ENCODE data around the gene SLC16A12. TPM values are rescaled to one million over a fixed set of nuclear protein-coding genes. Genes with fewer than 3 reads are reported as not detected.

The SLC16A12 gene
- total RNA-seq, result 2.6 to 5.2 TPM (median 2.8 TPM) in 3 replicates
- long read RNA-seq, full-length matches to known transcripts, result 1 of 3 reads
- long read RNA-seq, partial matches to known transcripts, result 1 of 3 reads
- long read RNA-seq, other reads (novel, unspliced or antisense), result 1 of 3 reads

- Mint-ChIP-seq H3K36me3 (ENCODE audit: low read depth) (no peaks in the 10 kb centered on the region), H3K4me3 (ENCODE audit: unreplicated experiment) (peak within 1 kb of the TSS; percentile 72), H3K27me3 (ENCODE audit: low read depth) (no peaks in the 10 kb centered on the region), H3K4me1 (ENCODE audit: low read depth) (peaks cover 15% of the 10 kb centered on the region), H3K9me3 (ENCODE audit: low read depth) (no peaks in the 10 kb centered on the region), H3K27ac (ENCODE audit: unreplicated experiment) (no peak within 1 kb of the TSS)
- no peak for DNase-seq (ENCODE audit: low spot score)
- peak; percentile 57 for TF ChIP-seq CTCF (IDR thresholded peaks at IDR 0.05)
These were observed at the start of gene SLC16A12 for GRCh38 chr10:89535171-89536012. Gene SLC16A12, minus strand, starts transcription at chr10:89535594. Its CDS starts 73,016 bp downstream, at chr10:89462578.

GRCh38 chr10:89582022-89582421 is 46.6 kb upstream of the SLC16A12 start:
- no peak for TF ChIP-seq CTCF (IDR thresholded peaks at IDR 0.05)
- no peak overlapping the region for H3K27ac Mint-ChIP-seq (ENCODE audit: unreplicated experiment)
- peaks cover 6% of the 10 kb centered on the region for H3K9me3 Mint-ChIP-seq (ENCODE audit: low read depth)
- no peak for DNase-seq (ENCODE audit: low spot score)
- H3K27me3 Mint-ChIP-seq (ENCODE audit: low read depth), result no peaks in the 10 kb centered on the region
- H3K36me3 Mint-ChIP-seq (ENCODE audit: low read depth), result peaks cover 5% of the 10 kb centered on the region
- H3K4me1 Mint-ChIP-seq (ENCODE audit: low read depth), result peaks cover 17% of the 10 kb centered on the region
- no peak overlapping the region for H3K4me3 Mint-ChIP-seq (ENCODE audit: unreplicated experiment)

GRCh38 chr10:89580243-89580642 is 44.8 kb upstream of the SLC16A12 start:
- peaks cover 7% of the 10 kb centered on the region for H3K36me3 Mint-ChIP-seq (ENCODE audit: low read depth)
- no peak overlapping the region for H3K27ac Mint-ChIP-seq (ENCODE audit: unreplicated experiment)
- peaks cover 15% of the 10 kb centered on the region for H3K9me3 Mint-ChIP-seq (ENCODE audit: low read depth)
- no peak for DNase-seq (ENCODE audit: low spot score)
- H3K4me3 Mint-ChIP-seq (ENCODE audit: unreplicated experiment), result no peak overlapping the region
- no peaks in the 10 kb centered on the region for H3K27me3 Mint-ChIP-seq (ENCODE audit: low read depth)
- peaks cover 25% of the 10 kb centered on the region for H3K4me1 Mint-ChIP-seq (ENCODE audit: low read depth)
- TF ChIP-seq CTCF (IDR thresholded peaks at IDR 0.05), result no peak

GRCh38 chr10:89576696-89577095 is 41.3 kb upstream of the SLC16A12 start:
- no peak for TF ChIP-seq CTCF (IDR thresholded peaks at IDR 0.05)
- no peak overlapping the region for H3K27ac Mint-ChIP-seq (ENCODE audit: unreplicated experiment)
- H3K4me3 Mint-ChIP-seq (ENCODE audit: unreplicated experiment), result no peak overlapping the region

GRCh38 chr10:89576022-89576421 is 40.6 kb upstream of the SLC16A12 start:
- H3K9me3 Mint-ChIP-seq (ENCODE audit: low read depth), result peaks cover 15% of the 10 kb centered on the region
- H3K36me3 Mint-ChIP-seq (ENCODE audit: low read depth), result peaks cover 2% of the 10 kb centered on the region
- peaks cover 36% of the 10 kb centered on the region for H3K4me1 Mint-ChIP-seq (ENCODE audit: low read depth)
- H3K27ac Mint-ChIP-seq (ENCODE audit: unreplicated experiment), result no peak overlapping the region
- TF ChIP-seq CTCF (IDR thresholded peaks at IDR 0.05), result no peak
- no peak for DNase-seq (ENCODE audit: low spot score)
- H3K4me3 Mint-ChIP-seq (ENCODE audit: unreplicated experiment), result no peak overlapping the region
- no peaks in the 10 kb centered on the region for H3K27me3 Mint-ChIP-seq (ENCODE audit: low read depth)

More at GRCh38 chr10:89576696-89577095, 41.3 kb upstream of the SLC16A12 start:
- Mint-ChIP-seq H3K36me3 (ENCODE audit: low read depth) (peaks cover 2% of the 10 kb centered on the region), H3K4me1 (ENCODE audit: low read depth) (peaks cover 36% of the 10 kb centered on the region), H3K9me3 (ENCODE audit: low read depth) (peaks cover 15% of the 10 kb centered on the region), H3K27me3 (ENCODE audit: low read depth) (no peaks in the 10 kb centered on the region)
- DNase-seq (ENCODE audit: low spot score), result no peak
